ENCODE measurements around the gene STAB2. TPM values are rescaled to one million over a fixed set of nuclear protein-coding genes. Genes with fewer than 3 reads are reported as not detected.

The STAB2 gene
- total and polyA plus RNA-seq, 2 of the 4 experiments (the other 2 are of a cell fraction): not detected

GRCh38 chr12:103735291-103735690, 148.2 kb downstream of the STAB2 start:
- Histone ChIP-seq H3K4me3 (ENCODE audit: insufficient read depth, low read depth, low read length) (no peak overlapping the region), H3K27ac (ENCODE audit: insufficient read depth, low read length) (no peak overlapping the region), H3K79me1 (ENCODE audit: low read depth in 1 of 2, low read length in 2 of 2) (no peaks in the 10 kb centered on the region), H2BK15ac (ENCODE audit: low read depth, low read length) (no peak overlapping the region), H4K8ac (ENCODE audit: low read depth in 2 of 2, low read length in 2 of 2) (no peak overlapping the region), H2BK5ac (ENCODE audit: low read depth, low read length, poor library complexity, severe bottlenecking) (no peak overlapping the region), H2BK20ac (ENCODE audit: low read depth, low read length) (no peak overlapping the region), H3K56ac (ENCODE audit: extremely low read depth, insufficient read depth, low read length) (no peak overlapping the region), H4K20me1 (ENCODE audit: insufficient read depth, low read length) (no peaks in the 10 kb centered on the region), H4K5ac (ENCODE audit: low read depth, low read length) (no peak overlapping the region), H2AFZ (replicated peaks; ENCODE audit: low read length, poor library complexity) (no peak overlapping the region), H4K91ac (ENCODE audit: insufficient read depth, low read depth, low read length) (no peak overlapping the region), H3K14ac (replicated peaks; ENCODE audit: low read depth, low read length) (no peak overlapping the region), H3K9me1 (ENCODE audit: insufficient read depth, low read length) (no peaks in the 10 kb centered on the region), H3K18ac (ENCODE audit: low read depth, low read length) (no peak overlapping the region), H3K9me3 (ENCODE audit: control insufficient read depth, insufficient read depth, low read length) (no peaks in the 10 kb centered on the region; the same call in 1 of the 2 replicates), H3K4ac (ENCODE audit: low read depth, low read length) (no peak overlapping the region), H3K23ac (ENCODE audit: low read depth, low read length) (no peak overlapping the region), H3K36me3 (ENCODE audit: control insufficient read depth, insufficient read depth, low read length) (no peaks in the 10 kb centered on the region), H3K27me3 (ENCODE audit: control insufficient read depth, insufficient read depth, low read length) (peaks cover 3% of the 10 kb centered on the region), H2AK5ac (ENCODE audit: low read depth, low read length) (no peak overlapping the region), H3K4me1 (ENCODE audit: control insufficient read depth, insufficient read depth, low read length) (no peaks in the 10 kb centered on the region), H2AK9ac (replicated peaks; ENCODE audit: low read depth, low read length, poor library complexity) (no peak overlapping the region), H2BK120ac (ENCODE audit: low read depth, low read length) (no peak overlapping the region), H3K9ac (ENCODE audit: low read depth, low read length) (no peak overlapping the region), H3K4me2 (ENCODE audit: low read depth, low read length) (no peak overlapping the region)
- intact Hi-C loops (cut with micrococcal nuclease) (loop anchor here (5.0 kb wide), 1 partner anchor 922 kb away; no protein-coding TSS in a partner anchor), in situ Hi-C loops (cut with MboI; ENCODE audit: low sequenced_read_pairs) (no loop called here), dilution Hi-C loops (cut with HindIII; ENCODE audit: low sequenced_read_pairs, unreplicated experiment) (no loop called here)
- no peak for DNase-seq
- ChIA-PET POLR2A (ENCODE audit: unreplicated experiment) (no interaction called here), CTCF (no interaction called here)
- no TSS peak for BruUV-seq (replicated peaks)
- TF ChIP-seq RCOR1 (IDR thresholded peaks at IDR 0.05; ENCODE audit: insufficient replicate concordance, low read length) (no peak), CHD1 (IDR thresholded peaks at IDR 0.05; ENCODE audit: low read depth, low read length) (no peak), USF2 (IDR thresholded peaks at IDR 0.05; ENCODE audit: low read depth, low read length) (no peak), MAZ (IDR thresholded peaks at IDR 0.05; ENCODE audit: borderline replicate concordance, low read depth, low read length) (no peak), SMC3 (IDR thresholded peaks at IDR 0.05; ENCODE audit: low read depth, low read length) (no peak), FOS (IDR thresholded peaks at IDR 0.05; ENCODE audit: low read depth, low read length) (no peak), RAD21 (IDR thresholded peaks at IDR 0.05; ENCODE audit: low read length) (no peak), POLR2A (IDR thresholded peaks at IDR 0.05; ENCODE audit: low read depth, low read length) (no peak), MXI1 (IDR thresholded peaks at IDR 0.05; ENCODE audit: borderline replicate concordance, low read depth, low read length) (no peak), ELK1 (IDR thresholded peaks at IDR 0.05; ENCODE audit: borderline replicate concordance, low read depth, low read length) (no peak), NFE2L2 (IDR thresholded peaks at IDR 0.05; ENCODE audit: low read depth, low read length) (no peak), BHLHE40 (IDR thresholded peaks at IDR 0.05; ENCODE audit: low read depth, low read length) (no peak), RFX5 (IDR thresholded peaks at IDR 0.05; ENCODE audit: low read depth, low read length) (no peak), CEBPB (IDR thresholded peaks at IDR 0.05; ENCODE audit: low read depth, low read length) (no peak), CTCF (conservative IDR thresholded peaks at IDR 0.05; ENCODE audit: low read depth, low read length) (no peak), MAFK (IDR thresholded peaks at IDR 0.05; ENCODE audit: low read depth, low read length) (no peak)
- no peak for ATAC-seq (ENCODE audit: low read depth)
- WGBS, 2 experiments (ENCODE audit: extremely low coverage in 2 of 2, insufficient read length in 1 of 2): no CpG with 5 or more reads among the region's 8 CpGs
